Suppressor macrophage (primary cell): ENCODE results near the gene CADPS2.

ENCODE experiments used
- DNase-seq, 4 experiments: peaks; one replicate each; pipeline ENCODE4 v3.0.0-alpha.2; 2020 to 2022
- total RNA-seq, 17 experiments: gene quantifications; one replicate each; lab custom pipeline; 2026; ENCODE audit warnings: mixed read lengths in 6 of 17, inconsistent platforms in 3 of 17; lab: John Stamatoyannopoulos, UW

Gene CADPS2
- 0 to 3.7 (median 0) reads per million in 17 experiments for total RNA-seq

DNA sequence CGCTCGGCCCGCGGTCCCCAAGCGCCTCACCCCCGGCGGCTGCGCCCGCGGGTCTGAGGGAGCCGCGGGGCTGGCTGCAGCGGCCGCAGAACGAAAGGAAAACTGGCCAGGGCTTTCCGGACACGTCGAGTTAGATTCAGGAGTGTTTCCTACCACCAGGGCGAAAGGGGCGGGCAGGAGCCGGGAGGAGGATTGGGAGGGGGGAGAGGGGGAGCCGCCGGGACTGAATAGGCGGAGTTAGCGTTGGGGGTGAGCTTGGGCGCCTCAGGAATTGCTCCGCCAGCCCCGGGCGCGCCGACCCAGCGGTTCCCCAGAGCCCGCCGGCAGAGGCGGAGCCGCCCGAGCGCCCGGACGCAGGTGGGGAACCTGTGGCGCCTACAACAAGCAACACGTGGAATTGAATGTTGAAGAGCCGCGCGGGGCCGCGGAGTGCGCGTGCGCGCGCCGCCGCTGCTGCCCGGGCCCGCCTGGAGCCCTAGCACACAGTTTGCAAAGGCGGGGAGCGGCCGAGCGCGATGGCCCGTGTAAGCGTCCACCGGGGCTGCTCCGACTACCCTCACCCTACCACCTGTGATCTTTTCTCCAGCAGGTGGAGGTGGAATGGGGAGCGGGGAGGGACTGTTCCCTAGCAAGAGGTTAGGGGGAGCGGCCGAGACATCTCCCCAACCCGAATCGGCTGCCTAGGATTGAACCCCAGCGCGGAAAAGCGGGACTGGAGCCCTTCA is at the start of gene CADPS2:
CADPS2 (minus strand) TSS at position 104 of the 725 bp plus-strand sequence. CDS start 123 bp downstream, outside the sequence.
- DNase-seq: peak in 3 of 4 experiments; percentile 3 to 41 (median 13)

DNA sequence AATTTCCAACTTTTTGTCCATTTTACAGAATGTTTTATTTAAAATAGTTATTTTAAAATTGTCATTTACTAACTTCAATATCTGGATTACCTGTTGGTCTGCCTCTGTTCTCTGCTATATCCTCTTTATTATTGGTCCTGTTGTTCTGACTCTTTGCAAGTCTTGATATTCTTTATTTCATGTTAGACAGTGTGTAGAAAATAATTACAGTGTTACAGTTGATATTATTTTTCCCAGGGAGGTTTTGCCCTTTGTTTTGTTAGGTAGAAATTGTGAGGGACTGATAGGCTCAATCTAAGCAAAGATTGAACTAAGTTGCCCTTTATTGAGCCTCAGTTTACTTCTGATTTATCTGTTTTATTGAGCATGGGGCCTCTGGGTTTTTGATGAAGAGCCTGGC is 49.4 kb upstream of the CADPS2 start:
- DNase-seq: no peak

DNA sequence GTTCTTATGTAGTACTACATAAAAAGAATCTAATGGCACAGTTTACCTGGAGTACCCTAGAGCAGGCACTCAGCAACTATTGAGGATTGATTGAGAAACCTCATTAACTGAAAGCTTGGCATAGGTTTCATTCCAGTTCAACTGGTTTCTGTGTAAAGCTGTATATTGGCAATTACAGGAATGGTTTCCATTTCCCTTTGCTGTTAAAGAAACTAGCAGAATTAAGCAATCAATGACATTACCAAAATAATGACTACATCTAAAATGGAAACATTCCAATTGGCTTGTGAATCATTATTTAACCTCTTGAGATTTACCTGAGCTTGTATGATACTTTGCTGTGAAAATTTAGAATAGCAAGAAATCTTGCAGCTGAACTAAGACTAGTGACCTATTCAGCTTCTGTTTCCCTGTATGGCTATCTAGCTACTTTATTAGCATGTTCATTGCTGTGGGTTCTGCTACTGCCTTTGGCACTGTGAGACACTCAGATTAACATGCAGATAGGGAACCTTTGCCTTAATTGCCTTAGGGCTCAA is 33.5 kb upstream of the CADPS2 start:
- DNase-seq: no peak

DNA sequence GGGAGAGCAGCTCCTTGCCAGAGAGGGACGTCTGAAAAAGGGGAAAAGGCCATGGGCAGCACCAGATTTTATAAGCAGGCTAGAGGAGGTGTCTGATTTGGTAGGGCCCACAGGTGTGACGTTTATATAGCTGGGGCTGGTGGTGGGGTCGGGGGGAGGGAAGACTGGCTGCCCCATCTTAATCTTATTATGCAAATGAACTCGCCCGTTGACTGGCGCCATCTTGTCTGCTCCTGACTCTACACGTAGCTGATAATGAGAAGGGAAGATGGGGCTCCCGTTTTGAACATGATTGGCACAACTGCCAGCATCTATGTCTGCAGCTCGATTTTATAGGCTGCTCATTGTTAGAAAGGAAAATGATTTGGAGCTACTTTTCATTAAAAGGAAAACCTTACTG is 28.6 kb upstream of the CADPS2 start:
- no peak for DNase-seq

DNA sequence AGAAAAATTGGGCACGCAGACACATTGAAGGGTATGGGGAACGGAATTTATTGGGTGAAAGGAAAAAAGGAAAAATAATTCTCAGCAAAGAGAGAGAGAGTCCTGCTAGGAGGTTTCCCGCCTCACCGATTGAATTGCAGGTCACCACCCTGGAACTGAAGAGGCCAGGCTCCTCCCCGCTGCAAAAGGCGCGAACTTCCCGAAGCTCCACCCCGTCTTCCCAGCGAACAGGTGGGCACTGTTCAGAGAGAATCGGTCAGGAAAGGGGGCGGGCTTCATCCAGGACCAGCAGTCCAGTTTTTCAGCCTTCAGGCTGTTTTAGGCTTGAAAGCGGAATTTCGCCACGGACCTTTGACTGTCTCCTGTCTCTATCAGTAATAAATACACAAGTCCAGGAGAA is 27.3 kb upstream of the CADPS2 start:
- no peak for DNase-seq

DNA sequence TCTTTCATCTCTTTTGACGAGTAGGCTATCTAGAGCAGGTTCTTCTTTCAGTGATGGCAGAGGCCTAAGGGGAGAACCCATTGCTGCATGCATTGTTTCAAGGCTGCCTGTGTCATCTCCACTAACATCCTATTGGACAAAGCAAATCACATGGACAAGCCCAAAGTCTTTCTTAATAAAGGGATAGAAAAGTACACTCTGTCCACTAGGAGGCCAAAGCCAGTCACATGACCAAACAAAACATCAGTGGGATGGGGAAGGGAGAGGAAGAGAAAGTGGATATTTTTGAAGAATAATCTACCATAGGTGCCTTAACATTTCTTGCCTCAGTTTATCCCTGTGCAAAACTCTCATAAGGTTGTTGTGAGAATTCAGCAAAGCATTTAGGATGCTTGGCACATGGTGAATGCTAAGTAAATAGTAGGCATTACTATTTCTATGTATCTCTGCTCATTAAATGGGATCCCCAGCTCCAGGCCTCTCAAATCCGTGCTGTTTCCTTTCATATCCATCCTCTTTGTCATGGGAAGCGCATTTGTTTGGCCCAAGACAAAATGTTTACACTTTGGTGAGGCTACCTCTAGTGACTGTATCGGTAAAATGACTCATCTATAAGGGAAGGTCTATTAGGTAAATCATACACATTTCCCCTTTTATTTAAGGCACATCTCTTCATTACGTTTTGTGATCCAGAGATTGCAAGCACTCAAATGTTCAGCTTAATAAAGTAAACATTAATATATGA is 16.7 kb upstream of the CADPS2 start:
- DNase-seq: no peak

DNA sequence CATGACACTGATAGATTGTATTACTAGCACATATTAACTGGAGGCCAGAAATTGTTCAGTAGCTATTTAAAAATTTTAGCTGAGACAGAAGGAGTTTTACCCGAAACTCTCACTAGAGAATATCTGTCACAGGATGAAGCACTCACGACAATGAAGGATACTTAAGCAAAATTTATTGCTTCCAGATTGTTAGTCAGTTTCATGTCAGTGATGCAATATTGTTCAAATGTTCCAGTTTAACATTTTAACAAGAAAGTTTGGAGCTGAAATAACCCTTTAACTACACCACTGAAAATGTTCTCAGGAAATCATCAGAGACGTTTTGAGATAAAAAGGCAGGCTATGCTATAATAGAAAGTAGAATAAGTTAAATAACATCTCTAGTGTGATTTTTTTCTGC is 15.0 kb upstream of the CADPS2 start:
- no peak for DNase-seq

DNA sequence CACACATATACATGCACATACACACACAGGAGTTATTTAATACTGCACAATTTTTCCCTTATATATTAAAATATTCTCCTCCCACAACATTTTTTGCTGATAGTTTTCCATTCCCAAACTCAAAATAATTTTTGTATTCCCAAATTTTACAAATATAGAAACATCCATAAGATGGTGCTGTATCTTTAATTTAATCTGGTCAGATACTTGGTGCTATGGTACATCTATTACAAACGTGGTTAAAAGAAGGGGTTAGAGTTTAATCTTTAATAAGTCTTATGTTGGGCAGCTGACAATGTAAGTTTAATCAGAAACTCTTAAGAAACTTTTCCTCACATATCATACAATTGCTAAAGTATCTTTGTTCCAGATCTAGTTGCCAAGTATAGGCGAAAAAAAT is 10.2 kb upstream of the CADPS2 start:
- DNase-seq: no peak

DNA sequence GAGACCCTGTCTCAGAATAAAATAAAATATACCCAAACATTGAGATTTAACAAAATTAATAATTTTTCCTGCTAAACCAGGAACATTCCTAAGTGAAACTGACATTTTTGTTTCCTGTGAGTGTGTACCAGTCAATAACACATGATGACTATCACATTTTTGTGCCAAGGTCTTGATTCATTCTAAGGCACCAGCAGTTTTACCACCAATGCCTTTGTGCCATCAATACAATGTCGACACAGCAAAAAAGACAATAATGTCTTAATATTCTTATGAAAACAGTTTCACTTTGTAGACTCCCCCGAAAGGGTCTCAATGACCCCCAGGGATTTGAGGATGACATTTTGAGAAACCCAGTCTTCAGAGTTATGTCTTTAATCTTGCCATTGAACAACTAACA is 7.2 kb upstream of the CADPS2 start:
- no peak for DNase-seq

DNA sequence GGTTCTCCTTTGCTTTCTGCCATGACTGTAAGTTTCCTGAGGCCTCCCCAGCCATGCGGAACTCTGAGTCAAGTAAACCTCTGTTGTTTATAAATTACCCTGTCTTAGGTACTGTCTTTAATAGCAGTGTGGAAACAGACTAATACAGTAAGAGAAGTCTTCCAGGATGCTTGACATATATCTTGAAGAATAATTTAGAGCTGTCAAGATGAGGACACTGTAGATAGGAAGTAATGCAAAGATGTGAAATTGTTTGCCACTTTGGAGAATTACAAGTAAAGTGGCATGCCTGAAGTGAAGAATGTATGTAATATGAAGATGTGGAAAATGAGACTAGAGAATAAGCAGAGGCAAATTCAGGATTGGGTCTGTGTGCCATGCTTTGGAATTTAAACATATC is 2.9 kb upstream of the CADPS2 start:
- no peak for DNase-seq

DNA sequence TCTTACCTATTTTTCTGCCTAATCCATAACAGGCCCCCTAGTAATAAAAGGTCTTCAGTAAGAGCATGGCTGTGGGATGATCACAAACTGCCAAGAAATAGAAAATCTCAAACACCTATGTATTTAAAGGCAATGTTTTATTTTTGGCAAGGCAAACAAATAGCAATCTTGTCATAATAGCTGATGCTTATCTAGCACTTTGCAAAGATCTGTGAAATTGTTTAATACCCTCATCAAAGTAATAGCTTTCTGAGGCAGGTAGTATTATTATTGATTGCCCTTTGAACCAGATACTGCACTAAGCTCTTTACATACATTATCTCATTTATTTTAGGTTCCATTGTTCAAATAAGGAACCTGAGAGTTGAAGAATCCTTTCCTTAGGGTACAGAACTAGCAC is 1.6 kb upstream of the CADPS2 start:
- no peak for DNase-seq

DNA sequence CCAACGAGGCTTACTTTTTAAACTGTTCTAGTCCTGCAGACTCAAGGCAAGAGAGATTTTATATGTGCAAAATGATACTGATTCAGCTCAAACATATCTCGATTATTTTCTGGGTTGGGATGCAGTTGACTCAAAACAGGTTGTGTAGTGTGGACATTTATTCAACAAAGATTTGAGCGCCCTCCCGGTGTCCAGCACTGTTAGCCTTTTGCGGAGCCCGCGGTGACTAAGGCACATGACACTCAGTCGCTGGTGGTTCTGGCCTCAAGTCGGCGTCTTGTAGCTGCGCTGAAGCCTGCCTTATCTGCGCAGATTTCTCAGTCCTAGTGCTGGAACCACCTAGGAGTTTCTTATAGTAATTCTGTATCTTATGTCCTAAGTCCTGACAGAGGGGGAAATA is 938 bp upstream of the CADPS2 start:
- peak in 3 of 4 experiments; percentile 2 to 9 (median 4) for DNase-seq

DNA sequence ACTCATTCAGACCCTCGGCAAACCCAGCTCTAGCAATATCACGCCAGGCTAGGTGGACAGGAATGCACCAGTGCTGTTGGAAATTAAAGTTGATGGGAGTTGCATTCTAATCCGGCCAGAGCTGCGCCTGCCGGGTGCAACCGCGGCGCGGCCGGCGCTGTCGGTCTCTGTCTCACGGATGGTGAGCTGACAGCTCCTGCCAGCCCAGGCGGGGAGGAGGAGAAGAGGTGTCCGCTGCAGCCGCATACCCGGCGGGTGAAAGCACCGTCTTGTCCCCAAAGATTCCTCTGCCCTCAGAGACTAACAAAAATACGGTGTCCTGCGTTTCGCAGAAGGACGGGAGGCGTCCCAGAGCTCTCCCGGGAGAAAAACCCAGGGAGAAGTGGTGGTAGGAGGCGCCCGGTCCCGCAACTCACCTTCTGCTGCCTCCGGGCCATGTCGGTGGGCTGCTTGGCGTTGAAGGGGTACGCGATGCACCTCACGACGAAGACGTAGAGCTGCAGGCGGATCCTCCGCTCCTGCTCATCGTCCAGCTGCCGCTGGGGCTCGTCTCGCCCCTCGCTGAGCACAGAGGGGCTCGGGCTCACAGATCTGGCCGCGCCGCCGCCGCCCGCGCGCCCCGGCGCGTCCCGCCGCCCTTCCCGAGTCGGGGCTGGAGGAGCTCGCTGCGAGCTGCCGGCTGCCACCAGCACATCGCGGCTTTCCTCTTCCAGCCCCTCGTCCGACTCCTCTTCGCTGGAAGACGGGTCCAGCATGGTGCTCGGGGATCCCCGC is 490 bp downstream of the CADPS2 start:
- DNase-seq: peak in 1 of 4 experiments; percentile 3

DNA sequence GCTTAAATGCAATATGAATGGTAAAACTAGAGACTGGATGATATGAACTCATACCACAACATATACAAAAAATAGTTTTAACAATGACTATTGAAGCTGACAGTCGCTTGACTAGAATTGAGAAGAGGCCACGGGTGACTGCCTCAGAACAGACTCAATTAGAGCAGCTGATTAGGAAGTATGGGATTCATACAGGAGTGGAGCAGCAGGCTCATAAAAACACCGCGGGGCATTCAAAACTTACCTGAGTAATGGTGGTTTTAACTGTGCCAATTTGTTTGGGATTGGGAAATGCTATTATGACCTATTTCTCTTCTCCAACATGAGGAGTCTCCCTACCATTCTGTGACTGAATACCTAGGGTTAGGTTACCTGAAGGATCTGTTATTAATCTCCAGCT is 2.1 kb downstream of the CADPS2 start:
- DNase-seq: no peak

DNA sequence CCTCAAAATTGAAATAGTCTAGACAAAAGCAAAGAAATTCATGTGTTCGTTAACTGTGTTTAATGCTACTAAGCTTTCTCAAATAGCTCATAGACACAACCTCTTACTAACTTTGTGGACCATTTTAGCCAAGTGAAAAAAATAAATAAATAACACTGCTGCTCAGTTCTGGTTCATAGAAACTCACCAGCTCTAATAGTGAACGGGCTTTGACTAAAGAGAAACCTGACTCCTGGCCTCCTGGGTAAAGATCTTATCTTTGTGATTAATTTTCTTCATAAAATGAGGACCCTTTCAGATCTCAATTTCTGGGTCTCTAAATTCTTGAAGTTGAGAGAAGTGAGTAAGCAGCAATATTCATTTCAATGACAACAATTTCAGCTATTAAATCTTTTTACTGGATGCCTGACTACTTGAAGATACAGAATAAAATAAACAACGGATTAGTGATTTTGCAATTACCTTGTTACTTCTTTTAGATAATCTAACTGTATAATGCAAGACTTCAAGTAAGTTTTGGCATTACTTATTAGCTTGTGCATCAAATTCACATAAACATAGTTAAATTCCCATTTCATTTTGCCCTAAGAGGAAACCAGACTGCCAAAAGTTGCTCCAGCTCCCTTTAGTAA is 3.1 kb downstream of the CADPS2 start:
- DNase-seq: no peak

DNA sequence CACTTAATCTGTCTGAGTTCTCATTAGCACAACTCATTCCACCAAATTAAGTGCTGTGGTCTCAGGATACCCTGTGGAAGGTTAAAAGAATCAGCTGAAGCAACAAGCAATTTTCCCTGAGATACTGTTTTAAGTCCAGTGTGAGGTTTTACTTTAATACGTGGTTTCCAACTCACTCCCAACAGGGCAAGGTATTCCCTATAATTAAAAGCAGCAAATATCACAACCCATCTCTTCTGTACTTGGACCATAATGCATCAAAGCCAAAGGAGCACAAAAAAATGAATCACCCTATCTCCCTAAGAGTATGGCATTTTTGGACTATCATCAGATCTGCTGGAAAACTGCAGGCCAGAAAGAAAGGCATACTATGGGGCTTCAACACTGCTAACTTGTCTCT is 4.9 kb downstream of the CADPS2 start:
- no peak for DNase-seq

DNA sequence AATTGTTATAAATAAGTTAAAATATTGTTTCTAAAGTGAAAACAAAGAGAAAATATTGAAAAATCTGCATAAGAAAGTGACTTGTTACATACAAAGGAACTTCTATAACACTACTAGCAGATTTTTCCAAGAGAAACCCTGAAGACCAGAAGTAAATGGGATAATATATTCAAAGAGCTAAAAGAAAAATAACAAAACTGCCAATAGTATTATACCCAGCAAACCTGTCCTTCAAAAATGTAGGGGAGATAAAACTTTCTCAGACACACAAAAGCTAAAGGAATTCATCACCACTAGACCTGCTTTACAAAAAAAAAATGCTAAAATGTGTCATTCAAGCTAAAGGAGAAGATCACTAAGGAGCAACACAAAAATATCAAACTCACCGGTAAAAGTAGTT is 17.0 kb downstream of the CADPS2 start:
- no peak for DNase-seq

DNA sequence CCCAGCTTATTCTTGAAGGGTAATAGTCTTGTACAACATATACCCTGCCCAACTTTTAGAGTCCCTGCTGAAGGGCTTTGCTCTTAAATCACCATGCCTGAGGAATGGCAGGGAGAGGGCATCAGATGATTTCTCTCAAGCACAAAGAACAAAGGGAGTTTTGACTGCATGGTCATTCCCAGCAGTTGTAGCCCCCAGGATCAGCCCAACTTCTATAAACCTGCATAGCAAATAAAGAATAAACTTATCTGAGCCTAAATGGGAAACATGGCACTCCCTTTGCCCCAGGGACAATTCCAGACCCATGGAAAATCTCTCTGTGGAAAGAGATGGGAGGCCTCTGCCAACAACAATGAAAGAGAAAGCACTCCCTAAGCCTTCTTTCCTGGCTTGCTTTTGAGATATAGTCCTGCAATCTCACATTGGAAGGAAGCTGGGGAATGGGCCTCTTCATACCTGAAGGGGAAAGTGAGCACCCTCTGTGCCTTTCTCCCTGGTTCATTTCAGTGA is 18.7 kb downstream of the CADPS2 start:
- no peak for DNase-seq

DNA sequence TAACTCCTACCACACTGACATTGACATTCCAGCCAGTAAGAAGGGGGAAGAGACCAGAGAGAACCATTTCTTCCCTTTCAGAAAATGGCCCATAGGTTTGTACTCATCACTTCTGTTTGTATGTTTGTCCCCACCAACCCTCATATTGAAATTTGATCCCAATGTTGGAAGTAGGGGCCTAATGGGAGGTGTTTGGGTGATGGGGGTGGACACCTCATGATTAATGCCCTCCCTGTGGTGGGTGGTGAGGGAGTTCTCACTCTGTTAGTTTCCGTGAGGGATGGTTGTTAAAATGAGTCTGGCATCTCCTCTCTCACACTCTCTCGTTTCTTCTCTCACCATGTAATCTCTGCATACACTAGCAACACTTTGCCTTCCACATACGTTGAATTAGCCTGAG is 21.4 kb downstream of the CADPS2 start:
- DNase-seq: no peak

DNA sequence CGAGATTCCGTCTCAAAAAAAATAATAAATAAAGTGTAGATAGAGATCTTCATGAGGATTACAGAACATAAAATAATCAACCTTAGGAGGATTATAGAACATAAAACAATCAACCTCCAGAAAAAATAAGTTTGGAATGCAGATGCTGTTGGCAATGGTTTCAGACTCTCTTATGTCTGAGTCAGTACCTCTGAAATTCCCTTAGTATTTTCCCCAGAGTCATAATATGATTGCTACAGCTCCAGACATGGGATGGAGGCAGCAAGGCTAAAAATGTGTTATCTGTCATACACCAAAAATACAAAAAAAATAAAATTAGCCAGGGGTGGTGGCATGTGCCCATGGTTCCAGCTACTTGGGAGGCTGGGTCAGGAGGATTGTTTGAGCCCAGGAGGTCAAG is 22.2 kb downstream of the CADPS2 start:
- no peak for DNase-seq

DNA sequence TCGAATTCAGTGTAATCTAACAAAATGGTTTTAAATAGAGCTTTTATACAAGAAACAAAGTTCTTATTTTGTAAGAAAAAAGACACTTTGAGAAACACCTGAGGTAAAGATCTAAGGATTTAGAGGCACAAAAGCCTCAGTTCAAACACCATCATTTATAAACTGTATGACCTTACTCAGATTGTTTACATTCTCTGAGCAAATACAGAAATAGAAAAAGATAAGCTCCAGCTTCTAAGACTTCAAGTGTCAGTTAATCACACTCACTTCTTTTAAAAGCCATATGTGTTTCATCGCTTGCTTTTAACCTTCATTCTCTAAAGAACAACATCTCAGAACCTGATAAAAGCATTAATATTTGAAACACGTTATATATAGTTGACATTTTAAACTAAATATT is 27.9 kb downstream of the CADPS2 start:
- DNase-seq: no peak

DNA sequence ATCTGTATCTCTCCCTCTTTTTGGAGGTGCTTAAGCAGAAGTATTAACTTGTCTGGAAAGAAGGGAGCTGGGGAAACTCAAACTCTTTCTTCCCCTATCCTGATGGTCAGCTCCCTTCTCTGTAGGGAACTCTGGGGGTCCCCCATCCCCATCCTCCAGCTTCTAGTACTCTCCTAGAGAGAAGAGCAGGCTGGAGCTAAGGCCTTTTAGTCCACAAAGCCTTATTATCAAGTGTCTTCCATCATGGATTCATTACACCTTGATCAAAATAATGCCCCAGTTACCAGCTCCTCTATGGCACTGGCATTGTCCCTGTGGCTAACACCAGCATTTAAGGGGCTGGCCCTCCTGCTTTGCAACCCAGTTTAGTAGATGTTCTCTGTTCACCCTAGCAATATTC is 35.7 kb downstream of the CADPS2 start:
- no peak for DNase-seq

DNA sequence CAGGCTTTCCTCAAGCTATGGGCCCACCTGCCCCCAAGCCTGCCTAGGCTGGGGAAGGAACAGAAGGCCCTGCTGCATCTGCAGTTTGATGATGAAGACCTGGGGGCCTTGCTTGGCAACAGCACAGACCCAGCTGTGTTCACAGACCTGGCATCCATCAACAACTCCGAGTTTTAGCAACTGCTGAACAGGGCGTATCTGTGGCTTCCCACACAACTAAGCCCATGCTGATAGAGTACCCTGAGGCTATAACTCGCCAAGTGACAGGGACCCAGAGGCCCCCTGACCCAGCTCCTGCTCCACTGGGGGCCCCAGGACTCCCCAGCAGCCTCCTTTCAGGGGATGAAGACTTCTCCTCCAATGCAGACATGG is 36.3 kb downstream of the CADPS2 start:
- DNase-seq: no peak
